Calu3 (cell line): ENCODE data around the gene CEP76. TPM values are rescaled to one million over a fixed set of nuclear protein-coding genes. Genes with fewer than 3 reads are reported as not detected.

Experiments used
- BruUV-seq: library from RNA; stranded (reverse); fragments of 400-500 nt; replicated peaks from 2 replicates; lab custom pipeline; 2021; lab: Mats Ljungman, UMichigan
- CTCF ChIA-PET: fragments of 300-600 bp; sonication (Branson Sonifier 250); formaldehyde crosslinking; loops from one replicate; lab custom pipeline; 2022; ENCODE audit warnings: antibody characterized with exemption; lab: Charles Lee
- DNase-seq: peaks from one replicate; pipeline ENCODE4 v3.0.0; 2022
- H3K27ac Mint-ChIP-seq: one replicate; pipeline ENCODE4 v1.8.0; 2022; ENCODE audit warnings: mixed read lengths; ENCODE audit not compliant: unreplicated experiment
- H3K27me3 Mint-ChIP-seq: one replicate; pipeline ENCODE4 v1.8.0; 2022; ENCODE audit warnings: mixed read lengths; ENCODE audit not compliant: unreplicated experiment
- H3K36me3 Mint-ChIP-seq: one replicate; pipeline ENCODE4 v1.8.0; 2022; ENCODE audit warnings: mild to moderate bottlenecking, moderate library complexity, mixed read lengths; ENCODE audit not compliant: insufficient read depth, unreplicated experiment
- H3K4me1 Mint-ChIP-seq: one replicate; pipeline ENCODE4 v1.8.0; 2022; ENCODE audit warnings: mild to moderate bottlenecking, low read depth, mixed read lengths; ENCODE audit not compliant: unreplicated experiment
- H3K4me3 Mint-ChIP-seq: one replicate; pipeline ENCODE4 v1.8.0; 2022; ENCODE audit warnings: mild to moderate bottlenecking, low read depth, moderate library complexity, mixed read lengths; ENCODE audit not compliant: unreplicated experiment
- H3K9me3 Mint-ChIP-seq: one replicate; pipeline ENCODE4 v1.8.0; 2022; ENCODE audit warnings: low read depth, mixed read lengths; ENCODE audit not compliant: unreplicated experiment
- intact Hi-C: fragments of 100-400 bp; cut with micrococcal nuclease; formaldehyde crosslinking; loops from one replicate; pipeline ENCODE4 v1.10.0; 2022; ENCODE audit not compliant: unreplicated experiment
- total RNA-seq: library from RNA; stranded (reverse); gene quantifications from 2 replicates; pipeline ENCODE4 v1.2.3, GENCODE V29; 2022
- TF ChIP-seq, protein P1 (sequence below): fragments of 200-600 bp; IDR thresholded peaks from one replicate; pipeline ENCODE4 v1.8.0; 2022; ENCODE audit warnings: antibody characterized with exemption; ENCODE audit not compliant: unreplicated experiment

The CEP76 gene
- total RNA-seq, 1 experiment from 2014 or later: 12.7 TPM

- peaks cover 45% of the 10 kb centered on the region for H3K4me1 Mint-ChIP-seq
- TF ChIP-seq, protein P1, sequence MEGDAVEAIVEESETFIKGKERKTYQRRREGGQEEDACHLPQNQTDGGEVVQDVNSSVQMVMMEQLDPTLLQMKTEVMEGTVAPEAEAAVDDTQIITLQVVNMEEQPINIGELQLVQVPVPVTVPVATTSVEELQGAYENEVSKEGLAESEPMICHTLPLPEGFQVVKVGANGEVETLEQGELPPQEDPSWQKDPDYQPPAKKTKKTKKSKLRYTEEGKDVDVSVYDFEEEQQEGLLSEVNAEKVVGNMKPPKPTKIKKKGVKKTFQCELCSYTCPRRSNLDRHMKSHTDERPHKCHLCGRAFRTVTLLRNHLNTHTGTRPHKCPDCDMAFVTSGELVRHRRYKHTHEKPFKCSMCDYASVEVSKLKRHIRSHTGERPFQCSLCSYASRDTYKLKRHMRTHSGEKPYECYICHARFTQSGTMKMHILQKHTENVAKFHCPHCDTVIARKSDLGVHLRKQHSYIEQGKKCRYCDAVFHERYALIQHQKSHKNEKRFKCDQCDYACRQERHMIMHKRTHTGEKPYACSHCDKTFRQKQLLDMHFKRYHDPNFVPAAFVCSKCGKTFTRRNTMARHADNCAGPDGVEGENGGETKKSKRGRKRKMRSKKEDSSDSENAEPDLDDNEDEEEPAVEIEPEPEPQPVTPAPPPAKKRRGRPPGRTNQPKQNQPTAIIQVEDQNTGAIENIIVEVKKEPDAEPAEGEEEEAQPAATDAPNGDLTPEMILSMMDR: no peak
- H3K9me3 Mint-ChIP-seq: no peaks in the 10 kb centered on the region
- intact Hi-C loops: loop anchor here (10.0 kb wide), 1 partner anchor 162 kb away; no protein-coding TSS in a partner anchor
- DNase-seq: peak; percentile 21
- BruUV-seq: no TSS peak
- peak overlapping the region; percentile 54 for H3K4me3 Mint-ChIP-seq
- CTCF ChIA-PET: no interaction called here
- H3K36me3 Mint-ChIP-seq: peaks cover 70% of the 10 kb centered on the region
- peak overlapping the region; percentile 78 for H3K27ac Mint-ChIP-seq
- no peaks in the 10 kb centered on the region for H3K27me3 Mint-ChIP-seq
Measured at GRCh38 chr18:12656938-12657683, 45.4 kb downstream of the CEP76 start.

- TF ChIP-seq, protein P1: no peak
- CTCF ChIA-PET: no interaction called here
- H3K4me3 Mint-ChIP-seq: peak overlapping the region; percentile 54
- intact Hi-C loops: loop anchor here (10.0 kb wide), 1 partner anchor 162 kb away; no protein-coding TSS in a partner anchor
- peak overlapping the region; percentile 78 for H3K27ac Mint-ChIP-seq
- no peaks in the 10 kb centered on the region for H3K9me3 Mint-ChIP-seq
- no peaks in the 10 kb centered on the region for H3K27me3 Mint-ChIP-seq
- DNase-seq: no peak
- peaks cover 51% of the 10 kb centered on the region for H3K4me1 Mint-ChIP-seq
- TSS peak; percentile 57 for BruUV-seq
- peaks cover 67% of the 10 kb centered on the region for H3K36me3 Mint-ChIP-seq
Measured at GRCh38 chr18:12656605-12656937, 46.0 kb downstream of the CEP76 start.

DNA sequence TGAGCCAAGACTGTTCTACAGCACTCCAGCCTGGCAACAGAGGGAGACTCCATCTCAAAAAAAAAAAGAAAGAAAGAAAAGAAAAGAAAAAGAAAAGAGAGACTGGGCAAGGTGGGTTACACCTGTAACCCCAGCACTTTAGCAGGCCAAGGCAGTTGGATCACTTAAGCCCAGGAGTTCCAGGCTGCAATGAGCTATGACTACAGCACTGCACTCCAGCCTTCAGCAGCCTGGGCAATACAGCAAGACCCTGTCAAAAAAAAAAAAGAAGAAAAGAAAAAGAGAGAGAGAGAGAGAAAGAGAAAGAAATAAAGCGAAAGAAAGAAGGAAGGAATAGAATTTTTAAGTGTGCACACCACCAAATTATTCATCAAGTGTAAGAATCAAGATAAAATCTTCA lies 47.6 kb downstream of the CEP76 start:
- intact Hi-C loops: loop anchor here (5.0 to 10.0 kb wide), 2 partner anchors 58 to 160 kb away; no protein-coding TSS in a partner anchor
- Mint-ChIP-seq H3K27ac (peak overlapping the region; percentile 22), H3K4me1 (peaks cover 48% of the 10 kb centered on the region), H3K4me3 (peak overlapping the region; percentile 54), H3K9me3 (no peaks in the 10 kb centered on the region), H3K27me3 (no peaks in the 10 kb centered on the region), H3K36me3 (peaks cover 61% of the 10 kb centered on the region)
- BruUV-seq: no TSS peak
- DNase-seq: no peak
- CTCF ChIA-PET: no interaction called here
- TF ChIP-seq, protein P1: no peak

- no peaks in the 10 kb centered on the region for H3K27me3 Mint-ChIP-seq
- no peak for DNase-seq
- intact Hi-C loops: loop anchor here (5.0 to 10.0 kb wide), 2 partner anchors 56 to 158 kb away; no protein-coding TSS in a partner anchor
- H3K4me3 Mint-ChIP-seq: peak overlapping the region; percentile 38
- TF ChIP-seq, protein P1: no peak
- CTCF ChIA-PET: no interaction called here
- no peaks in the 10 kb centered on the region for H3K9me3 Mint-ChIP-seq
- peaks cover 37% of the 10 kb centered on the region for H3K4me1 Mint-ChIP-seq
- H3K36me3 Mint-ChIP-seq: peaks cover 52% of the 10 kb centered on the region
- H3K27ac Mint-ChIP-seq: peak overlapping the region; percentile 16
- BruUV-seq: no TSS peak
Measured at GRCh38 chr18:12652861-12653401, 49.6 kb downstream of the CEP76 start.
